IMR-90 (cell line): Measurements from ENCODE around the gene GIMAP1. TPM values are rescaled to one million over a fixed set of nuclear protein-coding genes. Genes with fewer than 3 reads are reported as not detected.
"Not testable (repeated sequence)": the region's sequence is repeated elsewhere in the genome, so short reads cannot be mapped to it uniquely, and the experiment has no call there.

ENCODE experiments used
- ATAC-seq: fragments of 200-7000 bp; cut with Tn5 transposase; 2 replicates; pipeline ENCODE4 v1.9.1; 2020; ENCODE audit warnings: low read depth, mild to moderate bottlenecking, moderate library complexity
- BruUV-seq: library from RNA; stranded (reverse); fragments of 400-500 nt; replicated peaks from 2 replicates; lab custom pipeline; 2021; lab: Mats Ljungman, UMichigan
- CTCF ChIA-PET: fragments of 300-600 bp; formaldehyde crosslinking; extraction: SDS; loops from one replicate; lab custom pipeline; 2021; ENCODE audit warnings: antibody characterized with exemption; lab: Yijun Ruan, JAX
- POLR2A ChIA-PET: fragments of 300-600 bp; sonication (Branson Sonifier 250); formaldehyde crosslinking; loops from one replicate; lab custom pipeline; 2022; ENCODE audit warnings: antibody characterized with exemption; ENCODE audit not compliant: unreplicated experiment; lab: Charles Lee
- DNase-seq: peaks from one replicate; pipeline ENCODE4 v3.0.0; 2013
- H2AFZ ChIP-seq: replicated peaks from 2 replicates; pipeline ENCODE3; 2013; ENCODE audit warnings: low read length, mild to moderate bottlenecking; ENCODE audit not compliant: poor library complexity
- H2AK5ac ChIP-seq: 2 replicates; pipeline ENCODE4 v1.6.1; 2013; ENCODE audit warnings: low read depth, low read length, inconsistent platforms
- H2AK9ac ChIP-seq: replicated peaks from 2 replicates; pipeline ENCODE3; 2013; ENCODE audit warnings: mild to moderate bottlenecking, low read depth, low read length, moderate library complexity; ENCODE audit not compliant: poor library complexity
- H2BK120ac ChIP-seq: 2 replicates; pipeline ENCODE4 v1.6.1; 2013; ENCODE audit warnings: low read depth, low read length, inconsistent platforms
- H2BK15ac ChIP-seq: 3 replicates; pipeline ENCODE4 v1.6.1; 2013; ENCODE audit warnings: low read depth, low read length, inconsistent platforms
- H2BK20ac ChIP-seq: 2 replicates; pipeline ENCODE4 v1.6.1; 2013; ENCODE audit warnings: low read depth, mild to moderate bottlenecking, inconsistent platforms, low read length, moderate library complexity
- H2BK5ac ChIP-seq: 2 replicates; pipeline ENCODE4 v1.6.1; 2013; ENCODE audit warnings: mild to moderate bottlenecking, low read depth, low read length, inconsistent platforms; ENCODE audit not compliant: poor library complexity, severe bottlenecking
- H3K14ac ChIP-seq: replicated peaks from 2 replicates; pipeline ENCODE4 v1.6.1; 2013; ENCODE audit warnings: low read depth, low read length, inconsistent platforms
- H3K18ac ChIP-seq: 2 replicates; pipeline ENCODE4 v1.6.1; 2013; ENCODE audit warnings: low read depth, low read length, control low read depth
- H3K23ac ChIP-seq: 2 replicates; pipeline ENCODE4 v1.6.1; 2013; ENCODE audit warnings: low read depth, low read length, inconsistent platforms
- H3K27ac ChIP-seq: 2 replicates; pipeline ENCODE4 v1.5.1; 2013; ENCODE audit warnings: mild to moderate bottlenecking, control low read depth, low read length; ENCODE audit not compliant: insufficient read depth
- H3K27me3 ChIP-seq: 2 replicates; pipeline ENCODE4 v1.6.1; 2013; ENCODE audit warnings: low read length; ENCODE audit not compliant: control insufficient read depth, insufficient read depth
- H3K36me3 ChIP-seq: 2 replicates; pipeline ENCODE4 v1.6.1; 2013; ENCODE audit warnings: low read length, mixed read lengths; ENCODE audit not compliant: control insufficient read depth, insufficient read depth
- H3K4ac ChIP-seq: 2 replicates; pipeline ENCODE4 v1.6.1; 2013; ENCODE audit warnings: low read depth, low read length, inconsistent platforms
- H3K4me1 ChIP-seq: 2 replicates; pipeline ENCODE4 v1.6.1; 2013; ENCODE audit warnings: low read length, mixed read lengths; ENCODE audit not compliant: control insufficient read depth, insufficient read depth
- H3K4me2 ChIP-seq: 2 replicates; pipeline ENCODE4 v1.6.1; 2013; ENCODE audit warnings: low read depth, mild to moderate bottlenecking, control low read depth, low read length, moderate library complexity
- H3K4me3 ChIP-seq: 2 replicates; pipeline ENCODE4 v1.5.1; 2013; ENCODE audit warnings: low read depth, mild to moderate bottlenecking, control low read depth, low read length, moderate library complexity; ENCODE audit not compliant: insufficient read depth
- H3K56ac ChIP-seq: 2 replicates; pipeline ENCODE4 v1.6.1; 2013; ENCODE audit warnings: low read length, inconsistent platforms; ENCODE audit not compliant: insufficient read depth; ENCODE audit errors: extremely low read depth
- H3K79me1 ChIP-seq, 2 experiments: 2 replicates each; pipeline ENCODE4 v1.6.1; 2013; ENCODE audit warnings: low read length in 2 of 2, inconsistent platforms in 1 of 2, low read depth in 1 of 2
- H3K9ac ChIP-seq: 2 replicates; pipeline ENCODE4 v1.6.1; 2013; ENCODE audit warnings: low read depth, low read length, control low read depth
- H3K9me1 ChIP-seq: 2 replicates; pipeline ENCODE4 v1.6.1; 2013; ENCODE audit warnings: low read length, inconsistent platforms; ENCODE audit not compliant: insufficient read depth
- H3K9me3 ChIP-seq: 2 replicates; pipeline ENCODE4 v1.6.1; 2013; ENCODE audit warnings: low read length; ENCODE audit not compliant: control insufficient read depth, insufficient read depth
- H4K20me1 ChIP-seq: 2 replicates; pipeline ENCODE4 v1.6.1; 2013; ENCODE audit warnings: low read length, inconsistent platforms; ENCODE audit not compliant: insufficient read depth
- H4K5ac ChIP-seq: 2 replicates; pipeline ENCODE4 v1.6.1; 2013; ENCODE audit warnings: mild to moderate bottlenecking, low read depth, low read length, control low read depth
- H4K8ac ChIP-seq, 2 experiments: 2 replicates each; pipeline ENCODE4 v1.6.1; 2013; ENCODE audit warnings: low read depth in 2 of 2, low read length in 2 of 2, control low read depth in 1 of 2, inconsistent platforms in 1 of 2
- H4K91ac ChIP-seq: 2 replicates; pipeline ENCODE4 v1.6.1; 2013; ENCODE audit warnings: low read depth, low read length, inconsistent platforms; ENCODE audit not compliant: insufficient read depth
- WGBS, 2 experiments: methylation state at CpG; one replicate each; pipeline versions ENCODE4 v1.1.5 to v1.1.7; 2013; ENCODE audit warnings: missing lambda C conversion rate in 2 of 2; ENCODE audit not compliant: insufficient read length in 1 of 2; ENCODE audit errors: extremely low coverage in 2 of 2; 5-methylcytosine and 5-hydroxymethylcytosine counted together
- dilution Hi-C: fragments of 300-500 bp; cut with HindIII; formaldehyde crosslinking; loops from one replicate; pipeline ENCODE4 v1.14.3; 2018; ENCODE audit warnings: low sequenced_read_pairs; ENCODE audit not compliant: unreplicated experiment
- in situ Hi-C: fragments of 300-500 bp; cut with MboI; formaldehyde crosslinking; loops from 3 replicates; pipeline ENCODE4 v1.14.3; 2019; ENCODE audit warnings: low sequenced_read_pairs, inconsistent platforms, mixed read lengths
- intact Hi-C: fragments of 100-400 bp; cut with micrococcal nuclease; formaldehyde crosslinking; loops from 2 replicates; pipeline ENCODE4 v1.10.0; 2022
- polyA plus RNA-seq, 3 experiments: library from polyadenylated mRNA; depleted of rRNA; stranded (reverse); fragments of >200 nt; gene quantifications; 2 replicates each; pipeline ENCODE4 v1.2.3, GENCODE V29; 2012; ENCODE audit warnings: low replicate concordance in 1 of 3
- total RNA-seq: library from RNA; depleted of rRNA; stranded (reverse); fragments of >200 nt; gene quantifications from 2 replicates; pipeline ENCODE4 v1.2.3, GENCODE V29; 2012

Gene GIMAP1
- total and polyA plus RNA-seq, 2 of the 4 experiments (the other 2 are of a cell fraction) = not detected

- H2AFZ ChIP-seq, H4K8ac ChIP-seq, H3K9me1 ChIP-seq, POLR2A ChIA-PET, H3K36me3 ChIP-seq, in situ Hi-C loops, H3K79me1 ChIP-seq, H3K27ac ChIP-seq, H2AK5ac ChIP-seq, H3K14ac ChIP-seq, H2BK15ac ChIP-seq, H3K4ac ChIP-seq, H4K91ac ChIP-seq, H3K56ac ChIP-seq, H2AK9ac ChIP-seq, intact Hi-C loops, H2BK5ac ChIP-seq, DNase-seq, BruUV-seq, H3K4me2 ChIP-seq, H3K23ac ChIP-seq, H3K4me1 ChIP-seq, H3K4me3 ChIP-seq, H3K9me3 ChIP-seq, H2BK120ac ChIP-seq, CTCF ChIA-PET, H3K27me3 ChIP-seq, H4K20me1 ChIP-seq, H4K5ac ChIP-seq, ATAC-seq, dilution Hi-C loops, H3K9ac ChIP-seq, H2BK20ac ChIP-seq, H3K18ac ChIP-seq: not testable (repeated sequence)
- WGBS, 2 experiments = no CpG with 5 or more reads among the region's 11 CpGs
These were observed 37.8 kb upstream of the GIMAP1 start for GRCh38 chr7:150678601-150679000.

GRCh38 chr7:150680364-150680763 is 36.0 kb upstream of the GIMAP1 start:
- H2BK15ac ChIP-seq, intact Hi-C loops, POLR2A ChIA-PET, H2AK5ac ChIP-seq, H4K91ac ChIP-seq, H3K18ac ChIP-seq, H2BK5ac ChIP-seq, H3K9me1 ChIP-seq, CTCF ChIA-PET, H3K36me3 ChIP-seq, in situ Hi-C loops, ATAC-seq, H3K14ac ChIP-seq, H3K4me3 ChIP-seq, H2AK9ac ChIP-seq, dilution Hi-C loops, H4K8ac ChIP-seq, H3K56ac ChIP-seq, H4K5ac ChIP-seq, H3K9me3 ChIP-seq, H3K4ac ChIP-seq, DNase-seq, H3K79me1 ChIP-seq, H3K27me3 ChIP-seq, H3K4me1 ChIP-seq, H3K9ac ChIP-seq, H3K23ac ChIP-seq, H4K20me1 ChIP-seq, BruUV-seq, H2AFZ ChIP-seq, H2BK20ac ChIP-seq, H2BK120ac ChIP-seq, H3K27ac ChIP-seq, H3K4me2 ChIP-seq: not testable (repeated sequence)
- no CpG with 5 or more reads among the region's 2 CpGs for WGBS, 2 experiments
